ENCODE results near the gene PSMC3IP.
A peak's percentile ranks its signal among the peaks of the same experiment; 100 is the strongest.
"Not testable (repeated sequence)": the region's sequence is repeated elsewhere in the genome, so short reads cannot be mapped to it uniquely, and the experiment has no call there.

PSMC3IP gene

DNA sequence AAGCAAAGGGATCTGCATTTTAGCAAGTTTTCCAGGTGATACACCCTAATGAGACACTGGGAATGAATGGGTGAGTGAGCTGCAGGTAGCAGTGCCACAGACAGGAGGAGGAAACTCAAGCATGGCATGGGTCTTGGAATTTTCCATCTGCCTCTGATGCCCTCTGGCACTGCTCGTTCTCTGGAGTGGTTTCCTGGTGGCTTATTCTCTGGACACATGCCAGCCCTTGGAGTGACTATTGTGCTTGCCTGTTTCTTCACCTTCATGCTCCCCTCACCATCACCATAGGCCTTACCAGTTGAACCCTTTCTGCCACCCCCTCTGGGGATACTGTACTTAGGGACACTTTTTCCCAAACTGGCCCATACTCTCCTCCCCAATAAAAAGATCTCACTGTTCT, 14.0 kb downstream of the PSMC3IP start:
- no peak for TF ChIP-seq POLR2A (IDR thresholded peaks at IDR 0.05; ENCODE audit: extremely low read depth, insufficient read length)
- TF ChIP-seq, protein P1, sequence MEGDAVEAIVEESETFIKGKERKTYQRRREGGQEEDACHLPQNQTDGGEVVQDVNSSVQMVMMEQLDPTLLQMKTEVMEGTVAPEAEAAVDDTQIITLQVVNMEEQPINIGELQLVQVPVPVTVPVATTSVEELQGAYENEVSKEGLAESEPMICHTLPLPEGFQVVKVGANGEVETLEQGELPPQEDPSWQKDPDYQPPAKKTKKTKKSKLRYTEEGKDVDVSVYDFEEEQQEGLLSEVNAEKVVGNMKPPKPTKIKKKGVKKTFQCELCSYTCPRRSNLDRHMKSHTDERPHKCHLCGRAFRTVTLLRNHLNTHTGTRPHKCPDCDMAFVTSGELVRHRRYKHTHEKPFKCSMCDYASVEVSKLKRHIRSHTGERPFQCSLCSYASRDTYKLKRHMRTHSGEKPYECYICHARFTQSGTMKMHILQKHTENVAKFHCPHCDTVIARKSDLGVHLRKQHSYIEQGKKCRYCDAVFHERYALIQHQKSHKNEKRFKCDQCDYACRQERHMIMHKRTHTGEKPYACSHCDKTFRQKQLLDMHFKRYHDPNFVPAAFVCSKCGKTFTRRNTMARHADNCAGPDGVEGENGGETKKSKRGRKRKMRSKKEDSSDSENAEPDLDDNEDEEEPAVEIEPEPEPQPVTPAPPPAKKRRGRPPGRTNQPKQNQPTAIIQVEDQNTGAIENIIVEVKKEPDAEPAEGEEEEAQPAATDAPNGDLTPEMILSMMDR (IDR thresholded peaks at IDR 0.05; ENCODE audit: low read depth, low read length) = no peak
- no peak for TF ChIP-seq MAX (IDR thresholded peaks at IDR 0.05; ENCODE audit: low read depth, low read length)
- TF ChIP-seq MYC (IDR thresholded peaks at IDR 0.05; ENCODE audit: low read depth, low read length) = no peak
- no peak for DNase-seq (ENCODE audit: low read depth)
- peak overlapping the region; percentile 94 for H3K4me3 ChIP-seq (ENCODE audit: low read depth, low read length)

GRCh38 chr17:42563143-42563509, 14.4 kb downstream of the PSMC3IP start:
- peak; percentile 61 for DNase-seq (ENCODE audit: low read depth)
- H3K4me3 ChIP-seq (ENCODE audit: low read depth, low read length) = peak overlapping the region; percentile 94
- no peak for TF ChIP-seq POLR2A (IDR thresholded peaks at IDR 0.05; ENCODE audit: extremely low read depth, insufficient read length)

GRCh38 chr17:42562388-42563142, 15.0 kb downstream of the PSMC3IP start:
- peak; percentile 3; the same call in 1 of the 2 replicates for TF ChIP-seq MAX (IDR thresholded peaks at IDR 0.05; ENCODE audit: low read depth, low read length)
- TF ChIP-seq, protein P1 (IDR thresholded peaks at IDR 0.05; ENCODE audit: low read depth, low read length) = no peak
- no peak for TF ChIP-seq MYC (IDR thresholded peaks at IDR 0.05; ENCODE audit: low read depth, low read length)
- TF ChIP-seq POLR2A (IDR thresholded peaks at IDR 0.05; ENCODE audit: extremely low read depth, insufficient read length) = no peak
- DNase-seq (ENCODE audit: low read depth) = peak; percentile 61
- peak overlapping the region; percentile 94 for H3K4me3 ChIP-seq (ENCODE audit: low read depth, low read length)

DNA sequence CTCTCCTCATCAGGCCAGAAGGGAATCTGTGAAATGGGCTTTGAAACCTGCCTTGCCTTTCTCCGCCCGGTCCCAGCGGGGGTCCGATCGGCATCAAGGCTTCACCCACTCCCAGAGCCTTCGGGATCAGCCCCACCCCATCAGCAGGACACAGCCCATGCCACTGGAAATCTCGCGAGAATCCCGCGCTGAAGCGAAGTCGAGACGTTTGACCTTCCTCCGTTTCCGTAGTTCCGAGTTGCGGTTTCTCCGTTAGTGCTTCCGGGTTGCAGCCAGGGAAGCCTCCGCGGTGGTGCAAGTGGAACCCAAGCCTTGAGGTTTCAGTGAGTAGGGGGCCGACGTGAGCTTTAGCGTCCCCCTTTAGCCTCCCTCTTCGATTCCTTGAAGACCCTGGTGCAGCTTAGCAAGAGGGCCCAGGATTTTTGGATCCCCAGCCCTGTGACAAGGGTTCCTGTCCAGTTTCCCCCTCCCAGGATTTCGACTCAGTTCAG, 15.6 kb downstream of the PSMC3IP start, which contains the start of gene COASY:
Gene COASY, plus strand, starts transcription at position 252 of the 491 bp plus-strand sequence. CDS start 475 bp downstream, outside the sequence.
- H3K4me3 ChIP-seq (ENCODE audit: low read depth, low read length) = peak within 1 kb of the TSS; percentile 94
- TF ChIP-seq MYC (IDR thresholded peaks at IDR 0.05; ENCODE audit: low read depth, low read length) = peak; percentile 79
- TF ChIP-seq, protein P1 (IDR thresholded peaks at IDR 0.05; ENCODE audit: low read depth, low read length) = no peak
- peak; percentile 64 for TF ChIP-seq POLR2A (IDR thresholded peaks at IDR 0.05; ENCODE audit: extremely low read depth, insufficient read length)
- peak; percentile 49; the same call in 1 of the 2 replicates for TF ChIP-seq MAX (IDR thresholded peaks at IDR 0.05; ENCODE audit: low read depth, low read length)
- peak; percentile 97 for DNase-seq (ENCODE audit: low read depth)

DNA sequence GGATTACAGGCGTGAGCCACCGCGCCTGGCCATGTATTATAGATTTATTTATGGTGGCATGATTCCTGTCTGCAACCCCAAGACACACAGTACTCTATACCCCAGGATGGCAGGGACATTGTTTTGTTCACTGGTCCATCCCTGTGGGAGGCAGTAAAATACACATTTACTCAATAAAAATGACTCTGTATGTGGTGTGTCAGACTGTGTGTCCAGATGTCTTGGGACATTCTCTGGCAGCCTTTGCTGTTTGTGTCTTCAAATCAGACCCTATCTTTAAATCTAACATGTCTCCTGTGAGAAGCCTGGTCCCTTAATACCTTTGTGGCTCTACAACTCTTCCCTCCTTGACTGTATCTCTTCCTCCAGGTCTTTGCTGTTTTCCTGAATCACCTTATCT, 17.3 kb downstream of the PSMC3IP start:
- TF ChIP-seq MAX (IDR thresholded peaks at IDR 0.05; ENCODE audit: low read depth, low read length) (no peak), MYC (IDR thresholded peaks at IDR 0.05; ENCODE audit: low read depth, low read length) (no peak), POLR2A (IDR thresholded peaks at IDR 0.05; ENCODE audit: extremely low read depth, insufficient read length) (no peak)
- TF ChIP-seq, protein P1 (IDR thresholded peaks at IDR 0.05; ENCODE audit: low read depth, low read length) = no peak
- DNase-seq (ENCODE audit: low read depth) = no peak
- H3K4me3 ChIP-seq (ENCODE audit: low read depth, low read length) = no peak overlapping the region

DNA sequence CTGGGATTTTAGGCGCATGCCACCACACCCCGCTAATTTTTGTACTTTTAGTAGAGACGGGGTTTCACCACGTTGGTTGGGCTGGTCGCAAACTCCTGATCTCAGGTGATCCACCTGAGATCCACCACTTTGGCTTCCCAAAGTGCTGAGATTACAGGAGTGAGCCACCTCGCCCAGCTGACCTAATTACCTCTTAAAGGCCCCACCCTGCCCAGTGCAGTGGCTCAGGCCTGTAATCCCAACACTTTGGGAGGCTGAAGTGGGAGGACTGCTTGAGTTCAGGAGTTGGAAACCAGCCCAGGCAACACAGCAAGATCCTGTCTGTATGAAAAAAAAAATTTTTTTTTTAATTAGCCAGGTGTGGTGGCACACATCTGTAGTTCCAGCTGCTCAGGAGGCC, 18.5 kb downstream of the PSMC3IP start:
- no peak for DNase-seq (ENCODE audit: low read depth)
- TF ChIP-seq, protein P1 (IDR thresholded peaks at IDR 0.05; ENCODE audit: low read depth, low read length) = no peak
- TF ChIP-seq MYC (IDR thresholded peaks at IDR 0.05; ENCODE audit: low read depth, low read length) (no peak), POLR2A (IDR thresholded peaks at IDR 0.05; ENCODE audit: extremely low read depth, insufficient read length) (no peak), MAX (IDR thresholded peaks at IDR 0.05; ENCODE audit: low read depth, low read length) (no peak)
- no peak overlapping the region for H3K4me3 ChIP-seq (ENCODE audit: low read depth, low read length)

- not testable (repeated sequence) for DNase-seq (ENCODE audit: low read depth); H3K4me3 ChIP-seq (ENCODE audit: low read depth, low read length)
Observed at GRCh38 chr17:42555961-42556617, 21.4 kb downstream of the PSMC3IP start.

Measured in NB4 (cell line).